ENCODE measurements around the gene PLEKHG2. TPM values are rescaled to one million over a fixed set of nuclear protein-coding genes. Genes with fewer than 3 reads are reported as not detected.

The PLEKHG2 gene
- total RNA-seq: 8.4 and 12.7 TPM in 2 replicates

GRCh38 chr19:39412100-39412866, at the start of gene PLEKHG2:
TSS of gene PLEKHG2 (plus strand) at chr19:39412669. CDS start at chr19:39414087, 1,418 bp downstream.

GRCh38 chr19:39390751-39391437, 21.6 kb upstream of the PLEKHG2 start, which contains the start of the genes MED29 and PAF1:
TSS of gene MED29 (plus strand) at chr19:39391378. CDS start at chr19:39391423, 45 bp downstream.
TSS of gene PAF1 (minus strand) at chr19:39391106. CDS start at chr19:39390864, 242 bp downstream.

GRCh38 chr19:39406656-39407409, 5.6 kb upstream of the PLEKHG2 start, which contains the start of gene ZFP36:
TSS of gene ZFP36 (plus strand) at chr19:39406847. CDS start at chr19:39406905, 58 bp downstream.

GRCh38 chr19:39435499-39436349, 23.3 kb downstream of the PLEKHG2 start, which contains the start of gene RPS16:
TSS of gene RPS16 (minus strand) at chr19:39435949. CDS start at chr19:39435895, 54 bp downstream.

GRCh38 chr19:39445196-39446111, 33.0 kb downstream of the PLEKHG2 start, which contains the start of gene SUPT5H:
TSS of gene SUPT5H (plus strand) at chr19:39445582. CDS start at chr19:39445891, 309 bp downstream.

Other genes starting within 250 kb of the PLEKHG2 start
- not detected in 2 replicates for gene NCCRP1, start 215.7 kb upstream of the PLEKHG2 start, total RNA-seq
- not detected in 2 replicates for gene SYCN, start 208.4 kb upstream of the PLEKHG2 start, total RNA-seq
- not detected in 2 replicates for gene IFNL3, start 167.7 kb upstream of the PLEKHG2 start, total RNA-seq
- gene IFNL4, start 163.8 kb upstream of the PLEKHG2 start, total RNA-seq: 0.30 TPM in 1 of 2 replicates, not detected in the other
- not detected in 2 replicates for gene IFNL2, start 144.3 kb upstream of the PLEKHG2 start, total RNA-seq
- not detected in 2 replicates for gene IFNL1, start 116.3 kb upstream of the PLEKHG2 start, total RNA-seq
- under 0.01 and 0.15 TPM in 2 replicates for gene LRFN1, start 91.8 kb upstream of the PLEKHG2 start, total RNA-seq
- 16.3 and 45.5 TPM in 2 replicates for gene GMFG, start 76.6 kb upstream of the PLEKHG2 start, total RNA-seq
- gene SAMD4B, start 70.2 kb upstream of the PLEKHG2 start, total RNA-seq: 19.8 and 23.7 TPM in 2 replicates
- 30.2 and 40.1 TPM in 2 replicates for gene PAF1, start 21.6 kb upstream of the PLEKHG2 start, total RNA-seq
- 11.7 and 13.2 TPM in 2 replicates for gene MED29, start 21.3 kb upstream of the PLEKHG2 start, total RNA-seq
- gene ZFP36, start 5.8 kb upstream of the PLEKHG2 start, total RNA-seq: 0.32 TPM in 1 of 2 replicates, not detected in the other
- 92.9 and 226 TPM in 2 replicates for gene RPS16, start 23.3 kb downstream of the PLEKHG2 start, total RNA-seq
- gene SUPT5H, start 32.9 kb downstream of the PLEKHG2 start, total RNA-seq: 51.3 and 69.6 TPM in 2 replicates
- 73.7 and 97.6 TPM in 2 replicates for gene TIMM50, start 68.2 kb downstream of the PLEKHG2 start, total RNA-seq
- gene DLL3, start 86.3 kb downstream of the PLEKHG2 start, total RNA-seq: 0.15 and 0.65 TPM in 2 replicates
- gene SELENOV, start 102.5 kb downstream of the PLEKHG2 start, total RNA-seq: not detected in 2 replicates
- gene EID2B, start 120.2 kb downstream of the PLEKHG2 start, total RNA-seq: 2.3 and 4.4 TPM in 2 replicates
- gene EID2, start 127.5 kb downstream of the PLEKHG2 start, total RNA-seq: 13.3 and 25.8 TPM in 2 replicates
- not detected in 2 replicates for gene LGALS13, start 189.9 kb downstream of the PLEKHG2 start, total RNA-seq
- gene LGALS16, start 243.2 kb downstream of the PLEKHG2 start, total RNA-seq: not detected in 2 replicates